H1 (cell line): ENCODE results near the gene C2orf78.

Source experiments
- BCL11A ChIP-seq, 2 experiments: IDR thresholded peaks; one replicate each; pipeline ENCODE4 v1.6.1; 2011; ENCODE audit warnings: low read depth in 2 of 2, low read length in 2 of 2, mild to moderate bottlenecking in 2 of 2
- CTCF ChIP-seq, 3 experiments: IDR thresholded peaks; 1 replicate in 2 of 3; 2 replicates in 1 of 3; pipeline versions ENCODE4 v1.5.1 to v1.6.1; 2011; ENCODE audit warnings: low read length in 3 of 3, mild to moderate bottlenecking in 3 of 3, inconsistent platforms in 2 of 3, low read depth in 1 of 3, moderate library complexity in 1 of 3; ENCODE audit not compliant: insufficient read depth in 1 of 3; ENCODE audit errors: control extremely low read depth in 1 of 3
- EZH2 ChIP-seq: fragments of 200-600 bp; sonication (generic); IDR thresholded peaks from 2 replicates; pipeline ENCODE4 v1.7.1; 2012; ENCODE audit warnings: low read depth, mild to moderate bottlenecking, moderate library complexity, low read length, inconsistent platforms; ENCODE audit not compliant: severe bottlenecking
- GABPA ChIP-seq: IDR thresholded peaks from 2 replicates; pipeline ENCODE4 v1.6.1; 2011; ENCODE audit warnings: mild to moderate bottlenecking, low read length, moderate library complexity, borderline replicate concordance; ENCODE audit not compliant: insufficient read depth
- JUND ChIP-seq: IDR thresholded peaks from 2 replicates; pipeline ENCODE4 v1.6.1; 2011; ENCODE audit warnings: mild to moderate bottlenecking, improper control_type of control experiment, low read length
- KDM1A ChIP-seq: fragments of 200-600, 300-600 bp; sonication (generic); IDR thresholded peaks from 2 replicates; pipeline ENCODE4 v1.7.1; 2016; ENCODE audit warnings: mild to moderate bottlenecking, low read length, borderline replicate concordance
- POLR2A ChIP-seq, 2 experiments: IDR thresholded peaks; 1 replicate in 1 of 2; 2 replicates in 1 of 2; pipeline ENCODE4 v1.6.1; 2011; ENCODE audit warnings: low read depth in 2 of 2, low read length in 2 of 2, mild to moderate bottlenecking in 2 of 2; ENCODE audit errors: control extremely low read depth in 1 of 2
- TAF7 ChIP-seq: optimal IDR thresholded peaks from 2 replicates; pipeline ENCODE3; 2011; ENCODE audit warnings: low read depth, mild to moderate bottlenecking, inconsistent platforms, low read length, moderate library complexity, borderline replicate concordance
- TCF12 ChIP-seq: IDR thresholded peaks from 2 replicates; pipeline ENCODE4 v1.6.1; 2011; ENCODE audit warnings: low read depth, mild to moderate bottlenecking, low read length
- USF2 ChIP-seq: IDR thresholded peaks from 2 replicates; pipeline ENCODE4 v1.6.1; 2011; ENCODE audit warnings: low read length, improper control_type of control experiment

- TF ChIP-seq GABPA, result no peak
- TF ChIP-seq POLR2A (IDR thresholded peaks at IDR 0.05; ENCODE audit: control extremely low read depth in 1 of 2, low read depth in 2 of 2, low read length in 2 of 2), result no peak
- TF ChIP-seq KDM1A, result no peak
- TF ChIP-seq CTCF (IDR thresholded peaks at IDR 0.05; ENCODE audit: control extremely low read depth in 1 of 3, insufficient read depth in 1 of 3, low read depth in 1 of 3, low read length in 3 of 3), result no peak
- no peak for TF ChIP-seq JUND
- no peak for TF ChIP-seq EZH2
- TF ChIP-seq BCL11A (IDR thresholded peaks at IDR 0.05; ENCODE audit: low read depth in 2 of 2, low read length in 2 of 2), result no peak
- TF ChIP-seq TAF7, result no peak
- TF ChIP-seq TCF12, result no peak
- no peak for TF ChIP-seq USF2
These were observed 37.1 kb upstream of the C2orf78 start for GRCh38 chr2:73746877-73747208.
